Naive B cell (primary cell): ENCODE measurements around the gene PIK3C2G. TPM values are rescaled to one million over a fixed set of nuclear protein-coding genes. Genes with fewer than 3 reads are reported as not detected.

ENCODE experiments used
- ATAC-seq, 2 donors: fragments of 150-1000 bp; cut with Tn5 transposase; 2 replicates each; pipeline ENCODE4 v1.10.0; 2021; ENCODE audit warnings: low read depth in 2 of 2, mild to moderate bottlenecking in 2 of 2, moderate library complexity in 2 of 2
- DNase-seq: peaks from one replicate; pipeline ENCODE4 v3.0.0; 2022
- H3K27ac Mint-ChIP-seq, 6 donors: one replicate each; pipeline ENCODE4 v1.8.0; 2020 to 2022; ENCODE audit warnings: mild to moderate bottlenecking in 6 of 6, mixed read lengths in 6 of 6, moderate library complexity in 5 of 6, inconsistent platforms in 2 of 6
- H3K27me3 Mint-ChIP-seq, 3 donors: one replicate each; pipeline ENCODE4 v1.8.0; 2021 to 2022; ENCODE audit warnings: mixed read lengths in 3 of 3, mild to moderate bottlenecking in 1 of 3
- H3K36me3 Mint-ChIP-seq, 2 donors: one replicate each; pipeline ENCODE4 v1.8.0; 2020 to 2022; ENCODE audit warnings: mixed read lengths in 2 of 2, inconsistent platforms in 1 of 2, mild to moderate bottlenecking in 1 of 2
- H3K4me1 Mint-ChIP-seq, 3 donors: one replicate each; pipeline ENCODE4 v1.8.0; 2020 to 2022; ENCODE audit warnings: mixed read lengths in 3 of 3, inconsistent platforms in 1 of 3, mild to moderate bottlenecking in 1 of 3, moderate library complexity in 1 of 3
- H3K4me3 Mint-ChIP-seq, 8 donors: one replicate each; pipeline ENCODE4 v1.8.0; 2020 to 2022; ENCODE audit warnings: mild to moderate bottlenecking in 8 of 8, mixed read lengths in 8 of 8, moderate library complexity in 8 of 8, inconsistent platforms in 2 of 8
- H3K9me3 Mint-ChIP-seq, 7 donors: one replicate each; pipeline ENCODE4 v1.8.0; 2020 to 2022; ENCODE audit warnings: mixed read lengths in 7 of 7, mild to moderate bottlenecking in 5 of 7, inconsistent platforms in 2 of 7, moderate library complexity in 1 of 7
- polyA plus RNA-seq, 6 donors: library from polyadenylated mRNA; unstranded; fragments of 300-500 nt; fragmentation: Illumina TruSeq; gene quantifications; one replicate each; pipeline ENCODE4 v1.2.3, GENCODE V29; 2021; ENCODE audit warnings: low read depth in 6 of 6

PIK3C2G gene
- polyA plus RNA-seq, 6 donors from 2014 or later = not detected

DNA sequence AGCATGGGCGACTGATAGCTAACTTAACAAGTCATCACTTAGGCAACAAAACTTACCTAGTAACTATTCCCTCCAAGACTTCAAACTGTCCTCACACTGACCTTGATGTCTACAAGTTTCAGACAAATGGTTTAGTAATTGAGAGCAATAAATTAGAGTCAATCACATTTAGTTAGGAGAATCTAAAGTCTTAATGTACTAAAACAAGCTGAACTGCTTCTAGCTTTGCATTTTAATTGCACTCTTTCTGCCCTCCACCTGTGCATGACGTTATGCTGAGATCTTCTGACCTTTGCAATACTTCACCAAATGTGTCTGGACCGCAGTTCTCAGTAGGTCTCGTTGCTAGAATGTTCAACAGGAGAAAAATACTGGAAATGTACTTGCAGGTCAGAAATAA lies 158.0 kb downstream of the PIK3C2G start:
- no peak for ATAC-seq
- no peaks in the 10 kb centered on the region for H3K4me1 Mint-ChIP-seq
- no peak overlapping the region for H3K27ac Mint-ChIP-seq
- no peaks in the 10 kb centered on the region for H3K36me3 Mint-ChIP-seq
- no peaks in the 10 kb centered on the region for H3K27me3 Mint-ChIP-seq
- H3K9me3 Mint-ChIP-seq = peaks cover 0 to 8% (median 0%) of the 10 kb centered on the region in 7 donors
- no peak for DNase-seq
- no peak overlapping the region for H3K4me3 Mint-ChIP-seq

GRCh38 chr12:18421867-18422266 lies 160.5 kb downstream of the PIK3C2G start:
- ATAC-seq (no peak), DNase-seq (no peak)
- Mint-ChIP-seq H3K4me1 (no peaks in the 10 kb centered on the region), H3K9me3 (peaks cover 0 to 5% (median 1%) of the 10 kb centered on the region in 7 donors), H3K4me3 (no peak overlapping the region), H3K36me3 (no peaks in the 10 kb centered on the region), H3K27me3 (no peaks in the 10 kb centered on the region), H3K27ac (no peak overlapping the region)

GRCh38 chr12:18422871-18423270 lies 161.6 kb downstream of the PIK3C2G start:
- no peaks in the 10 kb centered on the region for H3K36me3 Mint-ChIP-seq
- no peak for DNase-seq
- no peaks in the 10 kb centered on the region for H3K27me3 Mint-ChIP-seq
- no peaks in the 10 kb centered on the region for H3K4me1 Mint-ChIP-seq
- no peak for ATAC-seq
- H3K27ac Mint-ChIP-seq = no peak overlapping the region
- no peak overlapping the region for H3K4me3 Mint-ChIP-seq
- peaks cover 0 to 5% (median 0%) of the 10 kb centered on the region in 7 donors for H3K9me3 Mint-ChIP-seq

- no peak for DNase-seq
- Mint-ChIP-seq H3K4me1 (no peaks in the 10 kb centered on the region), H3K27ac (no peak overlapping the region), H3K36me3 (no peaks in the 10 kb centered on the region), H3K9me3 (peaks cover 0 to 5% (median 0%) of the 10 kb centered on the region in 7 donors), H3K4me3 (no peak overlapping the region), H3K27me3 (no peaks in the 10 kb centered on the region)
- ATAC-seq = no peak
These were observed 163.5 kb downstream of the PIK3C2G start for GRCh38 chr12:18424857-18425256.

GRCh38 chr12:18427520-18427919 lies 166.2 kb downstream of the PIK3C2G start:
- Mint-ChIP-seq H3K4me3 (no peak overlapping the region), H3K27ac (no peak overlapping the region)

GRCh38 chr12:18428416-18428815 lies 167.1 kb downstream of the PIK3C2G start:
- H3K9me3 Mint-ChIP-seq = peaks cover 0 to 5% (median 0%) of the 10 kb centered on the region in 7 donors

More at GRCh38 chr12:18427520-18427919, 166.2 kb downstream of the PIK3C2G start:
- ATAC-seq = no peak
- no peak for DNase-seq
- no peaks in the 10 kb centered on the region for H3K36me3 Mint-ChIP-seq
- H3K27me3 Mint-ChIP-seq = no peaks in the 10 kb centered on the region
- no peaks in the 10 kb centered on the region for H3K4me1 Mint-ChIP-seq
- H3K9me3 Mint-ChIP-seq = peaks cover 0 to 5% (median 0%) of the 10 kb centered on the region in 7 donors

DNA sequence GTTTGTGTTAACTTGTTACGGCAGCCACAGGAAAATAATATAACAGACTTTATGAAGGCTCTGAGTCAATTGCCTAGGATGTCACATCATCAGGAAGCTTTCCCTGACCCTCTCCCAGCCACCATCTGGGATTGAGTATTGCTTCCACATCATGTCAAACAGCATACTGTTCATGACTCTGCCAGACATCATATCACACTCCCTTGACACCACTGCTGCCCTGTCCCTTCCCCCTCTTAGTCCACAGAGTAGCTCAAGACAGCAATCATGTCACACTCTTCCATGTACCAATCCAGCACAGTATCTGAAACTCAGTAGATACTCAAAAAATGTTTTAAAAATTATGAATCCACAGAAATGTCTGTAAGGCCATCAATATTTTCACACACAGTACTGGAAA lies 168.0 kb downstream of the PIK3C2G start:
- no peaks in the 10 kb centered on the region for H3K4me1 Mint-ChIP-seq
- no peak overlapping the region for H3K27ac Mint-ChIP-seq
- no peaks in the 10 kb centered on the region for H3K36me3 Mint-ChIP-seq
- H3K4me3 Mint-ChIP-seq = peak overlapping the region in 1 of 8 donors; percentile 16
- no peaks in the 10 kb centered on the region for H3K27me3 Mint-ChIP-seq
- ATAC-seq = no peak
- DNase-seq = no peak
- H3K9me3 Mint-ChIP-seq = peaks cover 0 to 5% (median 0%) of the 10 kb centered on the region in 7 donors

More at GRCh38 chr12:18428416-18428815, 167.1 kb downstream of the PIK3C2G start:
- Mint-ChIP-seq H3K4me1 (no peaks in the 10 kb centered on the region), H3K27ac (no peak overlapping the region), H3K4me3 (no peak overlapping the region), H3K36me3 (no peaks in the 10 kb centered on the region), H3K27me3 (no peaks in the 10 kb centered on the region)
- DNase-seq = no peak
- ATAC-seq = no peak

GRCh38 chr12:18430425-18431048 lies 169.2 kb downstream of the PIK3C2G start:
- no peaks in the 10 kb centered on the region for H3K36me3 Mint-ChIP-seq
- H3K27me3 Mint-ChIP-seq = no peaks in the 10 kb centered on the region
- ATAC-seq (no peak), DNase-seq (no peak)
- H3K4me1 Mint-ChIP-seq = no peaks in the 10 kb centered on the region
- no peak overlapping the region for H3K4me3 Mint-ChIP-seq
- peaks cover 0 to 4% (median 0%) of the 10 kb centered on the region in 7 donors for H3K9me3 Mint-ChIP-seq
- no peak overlapping the region for H3K27ac Mint-ChIP-seq

DNA sequence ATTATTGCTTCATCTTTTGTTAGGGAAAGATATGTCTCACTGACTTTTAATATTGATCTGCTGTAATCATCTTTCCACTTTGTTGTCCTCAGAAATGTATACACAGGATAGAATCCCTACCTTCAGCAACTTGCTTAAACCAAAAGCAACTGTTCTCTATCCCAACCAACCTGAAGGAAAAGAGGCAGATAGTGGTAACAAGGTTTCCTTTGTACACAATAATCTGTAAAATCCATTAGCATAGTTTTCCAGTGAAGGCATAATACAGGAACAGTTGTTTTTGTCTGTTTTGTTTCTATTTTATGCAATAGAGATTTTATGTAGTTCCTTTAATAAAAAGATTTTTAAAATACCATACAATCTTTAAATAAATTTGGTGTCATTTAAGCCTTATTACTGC lies 170.5 kb downstream of the PIK3C2G start:
- ATAC-seq (no peak), DNase-seq (no peak)
- H3K27me3 Mint-ChIP-seq = no peaks in the 10 kb centered on the region
- H3K36me3 Mint-ChIP-seq = no peaks in the 10 kb centered on the region
- no peak overlapping the region for H3K27ac Mint-ChIP-seq
- no peak overlapping the region for H3K4me3 Mint-ChIP-seq
- H3K4me1 Mint-ChIP-seq = no peaks in the 10 kb centered on the region
- H3K9me3 Mint-ChIP-seq = peaks cover 0 to 4% (median 0%) of the 10 kb centered on the region in 7 donors

DNA sequence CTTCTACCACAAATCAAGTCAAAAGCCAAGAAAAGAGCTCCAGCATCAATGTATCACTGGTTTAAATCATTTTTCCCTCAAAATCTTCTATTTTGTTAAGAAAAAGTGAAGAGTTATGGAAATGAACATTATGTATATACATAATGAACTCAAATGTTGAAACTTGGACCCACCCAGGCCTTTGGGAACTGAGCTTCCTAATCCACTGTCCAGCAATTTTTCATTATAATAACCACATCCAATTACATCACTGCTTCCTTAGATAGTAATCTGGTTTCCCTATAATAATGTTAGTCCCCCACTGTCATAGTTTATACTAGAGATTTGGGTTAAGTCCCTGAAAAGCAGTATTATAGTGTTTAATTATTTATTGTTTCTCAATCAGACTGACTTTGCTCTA lies 170.9 kb downstream of the PIK3C2G start:
- Mint-ChIP-seq H3K27ac (no peak overlapping the region), H3K9me3 (peaks cover 0 to 4% (median 0%) of the 10 kb centered on the region in 7 donors), H3K36me3 (no peaks in the 10 kb centered on the region), H3K27me3 (no peaks in the 10 kb centered on the region), H3K4me3 (no peak overlapping the region), H3K4me1 (no peaks in the 10 kb centered on the region)
- no peak for ATAC-seq
- DNase-seq = no peak

DNA sequence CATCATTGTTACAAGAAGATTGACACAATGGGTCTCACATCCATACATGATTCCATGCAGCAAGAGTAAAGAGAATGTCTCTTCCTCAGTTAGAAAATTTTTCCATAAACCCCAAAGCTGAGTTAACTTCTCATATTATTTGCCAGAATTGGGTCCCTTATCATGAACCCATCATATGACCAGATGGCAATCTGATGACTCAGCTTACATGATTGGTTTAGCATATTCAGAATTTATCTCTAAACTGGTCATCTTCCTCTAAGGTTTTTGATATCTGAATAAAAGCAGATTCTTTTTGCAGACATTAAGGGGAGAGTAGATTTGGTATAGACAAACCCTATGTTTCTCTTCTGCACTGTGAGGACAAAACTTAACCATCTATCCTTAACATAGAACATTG lies 174.9 kb downstream of the PIK3C2G start:
- H3K27ac Mint-ChIP-seq = no peak overlapping the region
- H3K36me3 Mint-ChIP-seq = no peaks in the 10 kb centered on the region
- no peak for ATAC-seq
- no peaks in the 10 kb centered on the region for H3K4me1 Mint-ChIP-seq
- H3K27me3 Mint-ChIP-seq = no peaks in the 10 kb centered on the region
- peaks cover 0 to 4% (median 0%) of the 10 kb centered on the region in 7 donors for H3K9me3 Mint-ChIP-seq
- no peak for DNase-seq
- H3K4me3 Mint-ChIP-seq = no peak overlapping the region

DNA sequence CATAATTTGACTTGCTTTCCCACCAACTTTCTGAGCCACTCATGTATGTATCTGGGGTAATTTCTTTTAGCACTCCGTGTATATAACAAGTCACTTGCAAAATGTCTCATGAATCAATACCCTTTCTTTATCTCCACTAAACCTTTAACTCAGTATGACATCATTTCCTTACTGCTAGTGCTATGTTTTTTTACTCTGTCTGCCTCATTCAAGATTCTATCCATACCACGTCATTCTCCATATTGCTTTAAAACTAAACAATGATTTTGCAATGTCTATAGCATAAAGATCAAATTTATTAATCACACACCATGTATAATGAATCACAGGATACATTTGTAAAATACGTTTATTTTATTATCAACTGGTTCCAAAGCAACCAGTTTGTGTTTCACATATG lies 178.2 kb downstream of the PIK3C2G start:
- H3K36me3 Mint-ChIP-seq = no peaks in the 10 kb centered on the region
- DNase-seq (no peak), ATAC-seq (no peak)
- no peak overlapping the region for H3K4me3 Mint-ChIP-seq
- H3K4me1 Mint-ChIP-seq = no peaks in the 10 kb centered on the region
- H3K9me3 Mint-ChIP-seq = peaks cover 0 to 4% (median 0%) of the 10 kb centered on the region in 7 donors
- H3K27me3 Mint-ChIP-seq = no peaks in the 10 kb centered on the region
- no peak overlapping the region for H3K27ac Mint-ChIP-seq

DNA sequence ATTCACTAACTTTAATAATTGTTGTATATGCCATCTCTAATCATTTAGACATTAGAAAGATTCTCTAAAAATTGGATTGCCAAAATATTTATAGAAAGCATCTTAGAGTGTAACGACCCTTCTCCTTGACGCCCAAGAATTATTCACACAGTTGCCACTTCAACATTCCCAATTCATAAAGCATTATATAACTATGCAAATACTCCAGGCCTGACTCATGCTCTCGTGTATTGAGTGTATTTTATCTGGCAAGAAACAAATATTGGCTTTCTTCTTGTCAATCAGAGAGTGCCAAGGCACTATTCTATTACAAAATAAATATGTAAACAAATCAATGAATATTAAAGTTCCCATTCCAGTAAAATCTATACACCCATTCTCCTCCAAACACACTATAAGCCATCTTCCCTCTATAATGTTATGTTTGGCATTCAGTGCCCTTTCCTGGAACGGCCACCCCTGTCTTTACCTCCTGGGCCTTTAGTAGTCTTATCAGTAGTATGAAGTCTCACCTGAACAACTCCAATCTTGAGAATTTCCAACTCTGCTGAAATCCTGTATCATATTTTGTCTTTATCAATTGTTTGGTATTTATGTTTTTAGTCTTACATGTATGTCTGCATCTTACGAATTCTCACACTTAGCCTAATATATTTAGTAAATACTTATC lies 182.6 kb downstream of the PIK3C2G start:
- Mint-ChIP-seq H3K9me3 (peaks cover 0 to 2% (median 0%) of the 10 kb centered on the region in 7 donors), H3K27ac (no peak overlapping the region), H3K36me3 (no peaks in the 10 kb centered on the region), H3K4me3 (no peak overlapping the region), H3K27me3 (no peaks in the 10 kb centered on the region), H3K4me1 (no peaks in the 10 kb centered on the region)
- DNase-seq (no peak), ATAC-seq (no peak)

- H3K27me3 Mint-ChIP-seq = no peaks in the 10 kb centered on the region
- no peak overlapping the region for H3K27ac Mint-ChIP-seq
- no peaks in the 10 kb centered on the region for H3K36me3 Mint-ChIP-seq
These were observed 184.8 kb downstream of the PIK3C2G start for GRCh38 chr12:18446061-18446644.

More at GRCh38 chr12:18446061-18446644, 184.8 kb downstream of the PIK3C2G start:
- Mint-ChIP-seq H3K4me3 (no peak overlapping the region), H3K9me3 (peaks cover 0 to 9% (median 5%) of the 10 kb centered on the region in 7 donors), H3K4me1 (no peaks in the 10 kb centered on the region)
- no peak for DNase-seq
- ATAC-seq = no peak
